HUES48 (cell line): ENCODE measurements around the gene ATP6AP1.

ENCODE experiments used
- H3K27ac ChIP-seq: one replicate; pipeline ENCODE4 v1.7.0; 2013; ENCODE audit warnings: low read depth, low read length, inconsistent platforms
- H3K27me3 ChIP-seq: 2 replicates; pipeline ENCODE4 v1.6.1; 2013; ENCODE audit warnings: mild to moderate bottlenecking, low read length; ENCODE audit not compliant: control insufficient read depth, insufficient read depth
- H3K36me3 ChIP-seq: 2 replicates; pipeline ENCODE4 v1.6.1; 2013; ENCODE audit warnings: low read length; ENCODE audit not compliant: control insufficient read depth, insufficient read depth
- H3K4me1 ChIP-seq: 2 replicates; pipeline ENCODE4 v1.6.1; 2013; ENCODE audit warnings: mild to moderate bottlenecking, low read length; ENCODE audit not compliant: control insufficient read depth, insufficient read depth
- H3K4me3 ChIP-seq: 2 replicates; pipeline ENCODE4 v1.5.1; 2013; ENCODE audit warnings: mild to moderate bottlenecking, low read depth, low read length
- H3K9ac ChIP-seq: 2 replicates; pipeline ENCODE4 v1.6.1; 2013; ENCODE audit warnings: mild to moderate bottlenecking, low read depth, low read length, moderate library complexity
- H3K9me3 ChIP-seq: 2 replicates; pipeline ENCODE4 v1.6.1; 2013; ENCODE audit warnings: low read length; ENCODE audit not compliant: control insufficient read depth, insufficient read depth

ATP6AP1 gene

GRCh38 chrX:154441564-154441963 lies 13.1 kb downstream of the ATP6AP1 start:
- Histone ChIP-seq H3K9me3 (peaks cover 30% of the 10 kb centered on the region), H3K9ac (no peak overlapping the region), H3K4me1 (no peaks in the 10 kb centered on the region), H3K27ac (no peak overlapping the region), H3K27me3 (no peaks in the 10 kb centered on the region), H3K4me3 (no peak overlapping the region), H3K36me3 (peaks cover 39% of the 10 kb centered on the region)

GRCh38 chrX:154441984-154442707 lies 13.7 kb downstream of the ATP6AP1 start:
- peaks cover 36% of the 10 kb centered on the region for H3K9me3 ChIP-seq
- peaks cover 39% of the 10 kb centered on the region for H3K36me3 ChIP-seq
- H3K27me3 ChIP-seq = no peaks in the 10 kb centered on the region
- H3K27ac ChIP-seq = no peak overlapping the region
- no peaks in the 10 kb centered on the region for H3K4me1 ChIP-seq
- no peak overlapping the region for H3K9ac ChIP-seq
- no peak overlapping the region for H3K4me3 ChIP-seq

GRCh38 chrX:154443479-154443910 lies 15.0 kb downstream of the ATP6AP1 start:
- Histone ChIP-seq H3K36me3 (peaks cover 38% of the 10 kb centered on the region), H3K27me3 (no peaks in the 10 kb centered on the region), H3K9ac (no peak overlapping the region), H3K4me1 (no peaks in the 10 kb centered on the region), H3K9me3 (peaks cover 34% of the 10 kb centered on the region), H3K4me3 (peak overlapping the region; percentile 50), H3K27ac (peak overlapping the region; percentile 21)

- no peaks in the 10 kb centered on the region for H3K27me3 ChIP-seq
- peak within 1 kb of the TSS; percentile 57 for H3K4me3 ChIP-seq
- H3K9ac ChIP-seq = no peak within 1 kb of the TSS; the same call in 1 of the 2 replicates
- peak within 1 kb of the TSS; percentile 21 for H3K27ac ChIP-seq
- H3K36me3 ChIP-seq = peaks cover 39% of the 10 kb centered on the region
- H3K4me1 ChIP-seq = no peaks in the 10 kb centered on the region
- H3K9me3 ChIP-seq = peaks cover 34% of the 10 kb centered on the region
Observed at GRCh38 chrX:154443992-154444754, 15.7 kb downstream of the ATP6AP1 start, which contains the start of gene FAM50A. Gene FAM50A (plus strand): TSS chrX:154444141. CDS start chrX:154444236, 95 bp downstream.

- H3K9ac ChIP-seq = no peak overlapping the region
- no peaks in the 10 kb centered on the region for H3K4me1 ChIP-seq
- peaks cover 34% of the 10 kb centered on the region for H3K9me3 ChIP-seq
- peaks cover 42% of the 10 kb centered on the region for H3K36me3 ChIP-seq
- peak overlapping the region; percentile 57 for H3K4me3 ChIP-seq
- no peaks in the 10 kb centered on the region for H3K27me3 ChIP-seq
- H3K27ac ChIP-seq = no peak overlapping the region
Observed at GRCh38 chrX:154444755-154445246, 16.3 kb downstream of the ATP6AP1 start.

- Histone ChIP-seq H3K9ac (no peak overlapping the region), H3K4me3 (no peak overlapping the region), H3K36me3 (peaks cover 42% of the 10 kb centered on the region), H3K9me3 (peaks cover 30% of the 10 kb centered on the region), H3K4me1 (no peaks in the 10 kb centered on the region), H3K27me3 (no peaks in the 10 kb centered on the region), H3K27ac (no peak overlapping the region)
Observed at GRCh38 chrX:154445776-154446175, 17.3 kb downstream of the ATP6AP1 start.

- H3K9me3 ChIP-seq = peaks cover 36% of the 10 kb centered on the region
- H3K4me1 ChIP-seq = no peaks in the 10 kb centered on the region
- H3K9ac ChIP-seq = no peak overlapping the region
- no peak overlapping the region for H3K4me3 ChIP-seq
- H3K27me3 ChIP-seq = no peaks in the 10 kb centered on the region
- H3K27ac ChIP-seq = no peak overlapping the region
- peaks cover 38% of the 10 kb centered on the region for H3K36me3 ChIP-seq
Observed at GRCh38 chrX:154446430-154446829, 18.0 kb downstream of the ATP6AP1 start.

GRCh38 chrX:154448484-154448883 lies 20.0 kb downstream of the ATP6AP1 start:
- no peak overlapping the region for H3K4me3 ChIP-seq
- no peaks in the 10 kb centered on the region for H3K4me1 ChIP-seq
- no peak overlapping the region for H3K27ac ChIP-seq
- peaks cover 47% of the 10 kb centered on the region for H3K9me3 ChIP-seq
- H3K36me3 ChIP-seq = peaks cover 25% of the 10 kb centered on the region
- H3K27me3 ChIP-seq = no peaks in the 10 kb centered on the region
- no peak overlapping the region for H3K9ac ChIP-seq

GRCh38 chrX:154449618-154450017 lies 21.1 kb downstream of the ATP6AP1 start:
- H3K4me3 ChIP-seq = no peak overlapping the region
- no peaks in the 10 kb centered on the region for H3K27me3 ChIP-seq
- H3K9me3 ChIP-seq = peaks cover 54% of the 10 kb centered on the region
- H3K9ac ChIP-seq = no peak overlapping the region
- no peaks in the 10 kb centered on the region for H3K4me1 ChIP-seq
- no peak overlapping the region for H3K27ac ChIP-seq
- peaks cover 25% of the 10 kb centered on the region for H3K36me3 ChIP-seq

GRCh38 chrX:154450312-154450711 lies 21.8 kb downstream of the ATP6AP1 start:
- Histone ChIP-seq H3K4me1 (no peaks in the 10 kb centered on the region), H3K27ac (no peak overlapping the region), H3K9me3 (peaks cover 52% of the 10 kb centered on the region), H3K4me3 (no peak overlapping the region), H3K36me3 (peaks cover 25% of the 10 kb centered on the region), H3K27me3 (no peaks in the 10 kb centered on the region), H3K9ac (no peak overlapping the region)

GRCh38 chrX:154452823-154453222 lies 24.3 kb downstream of the ATP6AP1 start:
- no peak overlapping the region for H3K9ac ChIP-seq
- peaks cover 35% of the 10 kb centered on the region for H3K9me3 ChIP-seq
- H3K4me3 ChIP-seq = no peak overlapping the region
- H3K36me3 ChIP-seq = peaks cover 25% of the 10 kb centered on the region
- H3K4me1 ChIP-seq = no peaks in the 10 kb centered on the region
- H3K27ac ChIP-seq = no peak overlapping the region
- H3K27me3 ChIP-seq = no peaks in the 10 kb centered on the region
